ENCODE data around the gene GRK4. TPM values are rescaled to one million over a fixed set of nuclear protein-coding genes. Genes with fewer than 3 reads are reported as not detected.

GRK4 gene
- total RNA-seq, 1 experiment from 2014 or later, result 3.7 TPM

DNA sequence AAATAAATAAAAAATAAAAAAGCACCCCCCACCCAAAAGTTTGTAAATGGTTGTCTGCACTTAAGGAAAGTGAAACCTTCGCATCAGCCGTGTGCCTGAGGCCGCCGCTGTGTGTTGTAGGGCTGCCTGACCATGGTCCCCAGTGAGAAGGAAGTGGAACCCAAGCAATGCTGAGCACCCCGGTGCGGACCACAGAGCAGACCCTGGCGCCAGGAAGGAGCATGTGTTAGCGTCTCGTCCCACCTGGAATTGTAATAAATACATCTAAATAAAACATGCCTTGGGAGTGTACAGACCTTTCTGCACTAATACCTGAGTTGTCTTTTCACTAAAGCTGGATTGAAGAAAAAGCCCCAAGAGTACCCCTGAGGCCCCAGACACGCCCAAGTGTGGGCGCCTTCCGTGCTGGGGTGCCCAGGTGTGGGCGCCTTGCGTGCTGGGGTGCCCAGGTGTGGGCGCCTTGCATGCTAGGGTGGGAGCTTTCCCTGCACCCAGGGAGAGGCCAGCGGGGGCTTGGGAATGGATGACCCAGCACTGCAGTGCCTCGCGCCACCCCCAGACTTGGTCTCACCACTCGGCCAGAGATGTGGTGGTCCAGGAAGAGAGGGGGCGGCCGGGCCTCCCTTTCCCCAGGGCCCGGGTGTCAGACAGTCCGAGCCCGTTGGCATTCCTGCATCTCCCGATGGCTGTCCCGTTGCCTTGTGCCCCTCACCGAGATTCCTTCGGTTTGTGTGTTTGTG is 77.3 kb downstream of the GRK4 start:
- ChIA-PET CTCF (no interaction called here), POLR2A (ENCODE audit: unreplicated experiment) (no interaction called here)
- H3K36me3 ChIP-seq (ENCODE audit: low read depth, low read length), result no peaks in the 10 kb centered on the region
- H3K9me2 ChIP-seq (replicated peaks; ENCODE audit: low read length), result no peaks in the 10 kb centered on the region
- no peaks in the 10 kb centered on the region for H3K27me3 ChIP-seq (ENCODE audit: low read length)
- H3K4me3 ChIP-seq (ENCODE audit: low read length), result peak overlapping the region; percentile 74
- ATAC-seq (no peak), DNase-seq (no peak)
- intact Hi-C loops (cut with micrococcal nuclease), result no loop called here
- peak overlapping the region; percentile 96 for H2AFZ ChIP-seq (ENCODE audit: low read length)
- H3K4me2 ChIP-seq (ENCODE audit: low read length), result peak overlapping the region; percentile 89
- no peaks in the 10 kb centered on the region for H3F3A ChIP-seq (ENCODE audit: low read length, unreplicated experiment)
- TF ChIP-seq EZH2 (IDR thresholded peaks at IDR 0.05; ENCODE audit: low read length, unreplicated experiment) (no peak), EZH2phosphoT487 (IDR thresholded peaks at IDR 0.05; ENCODE audit: borderline replicate concordance, low read length) (no peak)
- H3K9me3 ChIP-seq (ENCODE audit: low read length), result no peaks in the 10 kb centered on the region
- H4K20me1 ChIP-seq (ENCODE audit: low read length), result no peaks in the 10 kb centered on the region
- H3K4me1 ChIP-seq (ENCODE audit: insufficient read depth, low read length), result peaks cover 16% of the 10 kb centered on the region
- no TSS peak for BruUV-seq (replicated peaks)
- peak overlapping the region; percentile 85 for H3K9ac ChIP-seq (ENCODE audit: low read length)
- H3K27ac ChIP-seq (ENCODE audit: low read length), result peak overlapping the region; percentile 81; the same call in 1 of the 2 replicates
- peaks cover 3% of the 10 kb centered on the region; the same call in 1 of the 2 replicates for H3K79me2 ChIP-seq (ENCODE audit: low read length)

DNA sequence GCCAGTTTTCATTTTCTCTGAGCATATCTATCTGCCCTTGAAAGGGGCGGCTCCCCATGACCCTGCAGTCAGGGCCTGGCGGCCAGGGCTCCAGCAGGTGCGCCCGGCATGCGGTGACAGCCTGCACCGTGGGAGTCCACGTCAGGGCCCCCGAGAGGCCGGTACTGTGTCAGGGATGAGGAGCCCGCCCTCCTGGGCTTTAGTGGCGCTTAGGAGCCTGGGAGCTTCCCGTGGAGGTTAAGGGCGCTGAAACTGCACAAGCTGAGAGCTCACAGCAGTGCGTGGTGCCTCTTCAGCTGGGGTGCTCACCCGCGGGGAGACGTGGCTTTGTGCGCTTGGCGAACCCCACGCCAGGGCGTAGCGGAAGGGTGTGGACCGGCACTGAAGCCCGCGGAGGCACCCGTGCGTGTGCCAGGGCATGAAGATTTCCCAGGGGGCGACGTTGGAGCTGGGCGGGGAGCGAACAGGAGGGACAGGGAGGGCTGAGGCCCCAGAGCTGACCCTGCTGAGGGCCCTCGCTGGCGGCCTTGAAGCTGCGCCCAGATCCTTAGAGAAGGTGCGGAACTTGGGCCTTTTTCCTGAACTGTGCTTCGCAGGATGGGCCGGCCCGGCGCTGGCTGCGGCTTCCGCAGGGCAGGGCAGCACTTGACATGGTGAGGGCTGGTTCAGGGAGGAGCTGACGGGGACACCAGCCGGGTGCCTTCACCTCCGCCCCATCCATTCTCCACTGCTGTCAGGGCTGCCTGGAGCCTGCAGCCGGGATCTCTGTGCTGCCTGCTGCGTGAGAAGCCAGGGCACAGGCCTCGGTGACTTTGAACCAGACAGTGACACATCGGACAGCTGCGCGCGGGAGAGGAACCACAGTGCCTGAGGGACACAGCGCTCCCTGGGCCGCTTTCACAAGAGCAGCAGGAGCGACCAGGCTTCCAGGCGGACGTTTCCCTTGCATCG is 78.1 kb downstream of the GRK4 start:
- no peaks in the 10 kb centered on the region for H4K20me1 ChIP-seq (ENCODE audit: low read length)
- CTCF ChIA-PET, result interaction anchor here (0.6 kb wide), 1 partner anchor 63 kb away, joined by 3 read pairs; no protein-coding TSS in a partner anchor
- H3K4me2 ChIP-seq (ENCODE audit: low read length), result peak overlapping the region; percentile 89
- H3K9me2 ChIP-seq (replicated peaks; ENCODE audit: low read length), result no peaks in the 10 kb centered on the region
- H3K27me3 ChIP-seq (ENCODE audit: low read length), result no peaks in the 10 kb centered on the region
- H3K79me2 ChIP-seq (ENCODE audit: low read length), result peaks cover 3% of the 10 kb centered on the region; the same call in 1 of the 2 replicates
- H3K4me1 ChIP-seq (ENCODE audit: insufficient read depth, low read length), result peaks cover 16% of the 10 kb centered on the region
- peak overlapping the region; percentile 85 for H3K9ac ChIP-seq (ENCODE audit: low read length)
- H2AFZ ChIP-seq (ENCODE audit: low read length), result peak overlapping the region; percentile 96
- intact Hi-C loops (cut with micrococcal nuclease), result loop anchor here (2.0 kb wide), 1 partner anchor 33 kb away; the partner anchor contains the start of genes HTT and HTT-AS
- H3K4me3 ChIP-seq (ENCODE audit: low read length), result peak overlapping the region; percentile 74
- TSS peak; percentile 79 for BruUV-seq (replicated peaks)
- no peaks in the 10 kb centered on the region for H3K9me3 ChIP-seq (ENCODE audit: low read length)
- H3F3A ChIP-seq (ENCODE audit: low read length, unreplicated experiment), result no peaks in the 10 kb centered on the region
- POLR2A ChIA-PET (ENCODE audit: unreplicated experiment), result no interaction called here
- ATAC-seq (peak; percentile 86), DNase-seq (peak; percentile 63)
- no peaks in the 10 kb centered on the region for H3K36me3 ChIP-seq (ENCODE audit: low read depth, low read length)
- peak overlapping the region; percentile 81 for H3K27ac ChIP-seq (ENCODE audit: low read length)
- TF ChIP-seq, protein P1, sequence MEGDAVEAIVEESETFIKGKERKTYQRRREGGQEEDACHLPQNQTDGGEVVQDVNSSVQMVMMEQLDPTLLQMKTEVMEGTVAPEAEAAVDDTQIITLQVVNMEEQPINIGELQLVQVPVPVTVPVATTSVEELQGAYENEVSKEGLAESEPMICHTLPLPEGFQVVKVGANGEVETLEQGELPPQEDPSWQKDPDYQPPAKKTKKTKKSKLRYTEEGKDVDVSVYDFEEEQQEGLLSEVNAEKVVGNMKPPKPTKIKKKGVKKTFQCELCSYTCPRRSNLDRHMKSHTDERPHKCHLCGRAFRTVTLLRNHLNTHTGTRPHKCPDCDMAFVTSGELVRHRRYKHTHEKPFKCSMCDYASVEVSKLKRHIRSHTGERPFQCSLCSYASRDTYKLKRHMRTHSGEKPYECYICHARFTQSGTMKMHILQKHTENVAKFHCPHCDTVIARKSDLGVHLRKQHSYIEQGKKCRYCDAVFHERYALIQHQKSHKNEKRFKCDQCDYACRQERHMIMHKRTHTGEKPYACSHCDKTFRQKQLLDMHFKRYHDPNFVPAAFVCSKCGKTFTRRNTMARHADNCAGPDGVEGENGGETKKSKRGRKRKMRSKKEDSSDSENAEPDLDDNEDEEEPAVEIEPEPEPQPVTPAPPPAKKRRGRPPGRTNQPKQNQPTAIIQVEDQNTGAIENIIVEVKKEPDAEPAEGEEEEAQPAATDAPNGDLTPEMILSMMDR (conservative IDR thresholded peaks at IDR 0.05; ENCODE audit: low read depth, low read length), result no peak
- TF ChIP-seq EZH2 (IDR thresholded peaks at IDR 0.05; ENCODE audit: low read length, unreplicated experiment), result no peak
- no peak for TF ChIP-seq EZH2phosphoT487 (IDR thresholded peaks at IDR 0.05; ENCODE audit: borderline replicate concordance, low read length)

- BruUV-seq (replicated peaks), result no TSS peak
- TF ChIP-seq EZH2phosphoT487 (IDR thresholded peaks at IDR 0.05; ENCODE audit: borderline replicate concordance, low read length), result no peak
- intact Hi-C loops (cut with micrococcal nuclease), result loop anchor here (2.0 kb wide), 1 partner anchor 33 kb away; the partner anchor contains the start of genes HTT and HTT-AS
- H4K20me1 ChIP-seq (ENCODE audit: low read length), result no peaks in the 10 kb centered on the region
- CTCF ChIA-PET, result interaction anchor here (0.6 kb wide), 1 partner anchor 64 kb away, joined by 3 read pairs; no protein-coding TSS in a partner anchor
- H3K9ac ChIP-seq (ENCODE audit: low read length), result peak overlapping the region; percentile 85
- H3K4me1 ChIP-seq (ENCODE audit: insufficient read depth, low read length), result peaks cover 16% of the 10 kb centered on the region
- ATAC-seq, result no peak
- no peaks in the 10 kb centered on the region for H3K27me3 ChIP-seq (ENCODE audit: low read length)
- H3F3A ChIP-seq (ENCODE audit: low read length, unreplicated experiment), result no peaks in the 10 kb centered on the region
- H3K79me2 ChIP-seq (ENCODE audit: low read length), result peaks cover 3% of the 10 kb centered on the region; the same call in 1 of the 2 replicates
- no peaks in the 10 kb centered on the region for H3K9me3 ChIP-seq (ENCODE audit: low read length)
- H3K4me2 ChIP-seq (ENCODE audit: low read length), result peak overlapping the region; percentile 89
- H3K27ac ChIP-seq (ENCODE audit: low read length), result peak overlapping the region; percentile 81
- no peak for DNase-seq
- H2AFZ ChIP-seq (ENCODE audit: low read length), result peak overlapping the region; percentile 96
- POLR2A ChIA-PET (ENCODE audit: unreplicated experiment), result no interaction called here
- H3K4me3 ChIP-seq (ENCODE audit: low read length), result peak overlapping the region; percentile 74
- no peaks in the 10 kb centered on the region for H3K9me2 ChIP-seq (replicated peaks; ENCODE audit: low read length)
- no peaks in the 10 kb centered on the region for H3K36me3 ChIP-seq (ENCODE audit: low read depth, low read length)
These were observed 78.9 kb downstream of the GRK4 start for GRCh38 chr4:3042226-3042625.

All from PC-3 (cell line).